Loucy (cell line): ENCODE measurements around the gene COL6A2.

Experiments
- EZH2phosphoT487 ChIP-seq: fragments of 200-600 bp; IDR thresholded peaks from 2 replicates; pipeline ENCODE4 v1.6.1; 2018; ENCODE audit warnings: antibody characterized with exemption, mild to moderate bottlenecking, moderate library complexity, borderline replicate concordance
- TF ChIP-seq, protein P1 (sequence below): fragments of 200-600 bp; sonication (generic); conservative IDR thresholded peaks from 2 replicates; pipeline ENCODE4 v1.5.1; 2014; ENCODE audit warnings: mild to moderate bottlenecking, antibody characterized with exemption, low read length

- TF ChIP-seq, protein P1, sequence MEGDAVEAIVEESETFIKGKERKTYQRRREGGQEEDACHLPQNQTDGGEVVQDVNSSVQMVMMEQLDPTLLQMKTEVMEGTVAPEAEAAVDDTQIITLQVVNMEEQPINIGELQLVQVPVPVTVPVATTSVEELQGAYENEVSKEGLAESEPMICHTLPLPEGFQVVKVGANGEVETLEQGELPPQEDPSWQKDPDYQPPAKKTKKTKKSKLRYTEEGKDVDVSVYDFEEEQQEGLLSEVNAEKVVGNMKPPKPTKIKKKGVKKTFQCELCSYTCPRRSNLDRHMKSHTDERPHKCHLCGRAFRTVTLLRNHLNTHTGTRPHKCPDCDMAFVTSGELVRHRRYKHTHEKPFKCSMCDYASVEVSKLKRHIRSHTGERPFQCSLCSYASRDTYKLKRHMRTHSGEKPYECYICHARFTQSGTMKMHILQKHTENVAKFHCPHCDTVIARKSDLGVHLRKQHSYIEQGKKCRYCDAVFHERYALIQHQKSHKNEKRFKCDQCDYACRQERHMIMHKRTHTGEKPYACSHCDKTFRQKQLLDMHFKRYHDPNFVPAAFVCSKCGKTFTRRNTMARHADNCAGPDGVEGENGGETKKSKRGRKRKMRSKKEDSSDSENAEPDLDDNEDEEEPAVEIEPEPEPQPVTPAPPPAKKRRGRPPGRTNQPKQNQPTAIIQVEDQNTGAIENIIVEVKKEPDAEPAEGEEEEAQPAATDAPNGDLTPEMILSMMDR = no peak
- TF ChIP-seq EZH2phosphoT487 = no peak
These were observed 4.9 kb upstream of the COL6A2 start for GRCh38 chr21:46092811-46093667.
